ENCODE results near the gene HIGD1A.
"Not testable (repeated sequence)": the region's sequence is repeated elsewhere in the genome, so short reads cannot be mapped to it uniquely, and the experiment has no call there.

DNA sequence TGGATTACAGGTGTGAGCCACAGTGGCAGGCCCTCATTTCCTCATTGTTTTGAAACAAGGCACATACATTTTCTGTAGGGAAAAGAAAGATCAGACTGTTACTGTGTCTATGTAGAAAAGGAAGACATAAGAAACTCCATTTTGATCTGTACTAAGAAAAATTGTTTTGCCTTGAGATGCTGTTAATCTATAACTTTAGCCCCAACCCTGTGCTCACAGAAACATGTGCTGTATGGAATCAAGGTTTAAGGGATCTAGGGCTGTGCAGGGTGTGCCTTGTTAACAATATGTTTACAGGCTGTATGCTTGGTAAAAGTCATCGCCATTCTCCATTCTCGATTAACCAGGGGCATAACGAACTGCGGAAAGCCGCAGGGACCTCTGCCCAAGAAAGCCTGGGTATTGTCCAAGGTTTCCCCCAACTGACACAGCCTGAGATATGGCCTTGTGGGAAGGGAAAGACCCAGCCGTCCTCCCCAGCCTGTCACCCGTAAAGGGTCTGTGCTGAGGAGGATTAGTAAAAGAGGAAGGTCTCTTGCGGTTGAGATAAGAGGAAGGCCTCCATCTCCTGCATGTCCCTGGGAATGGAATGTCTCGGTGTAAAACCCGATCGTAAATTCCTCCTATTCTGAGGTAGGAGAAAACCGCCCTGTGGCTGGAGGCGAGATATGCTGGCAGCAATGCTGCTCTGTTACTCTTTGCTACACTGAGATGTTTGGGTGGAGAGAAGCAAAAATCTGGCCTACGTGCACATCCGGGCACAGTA is 7.0 kb upstream of the HIGD1A start:
- TF ChIP-seq CTCF, POLR2AphosphoS5, POLR2A, EP300 (IDR thresholded peaks at IDR 0.05): not testable (repeated sequence)
